Skin of body (tissue), 3 donors: ENCODE measurements around the gene FAM25A. TPM values are rescaled to one million over a fixed set of nuclear protein-coding genes. Genes with fewer than 3 reads are reported as not detected.

ENCODE experiments used
- DNase-seq: peaks from one replicate; lab custom pipeline; 2025; lab: John Stamatoyannopoulos, UW
- small RNA-seq: library from RNA; depleted of rRNA; stranded (forward); fragments of <200 nt; gene quantifications from one replicate; pipeline ENCODE3, GENCODE V24; 2014; ENCODE audit warnings: low replicate concordance
- total RNA-seq: library from RNA; depleted of rRNA; stranded (reverse); fragments of >200 nt; gene quantifications from one replicate; pipeline ENCODE4 v1.2.3, GENCODE V29; 2014

The FAM25A gene
- total RNA-seq, 1 donor from 2014 or later, result 16.3 TPM

GRCh38 chr10:87060280-87060928 is 40.3 kb downstream of the FAM25A start:
- no peak for DNase-seq

GRCh38 chr10:87064651-87065050 is 44.6 kb downstream of the FAM25A start:
- no peak for DNase-seq

GRCh38 chr10:87066178-87066577 is 46.1 kb downstream of the FAM25A start:
- no peak for DNase-seq

- no peak for DNase-seq
Measured at GRCh38 chr10:87066865-87067264, 46.8 kb downstream of the FAM25A start.

GRCh38 chr10:87068281-87068680 is 48.2 kb downstream of the FAM25A start:
- no peak for DNase-seq

- DNase-seq, result no peak
Measured at GRCh38 chr10:87072449-87072848, 52.4 kb downstream of the FAM25A start.

Small RNAs within 50 kb of the gene (small RNA-seq; reads per million reads assigned to genes)
- gene AL136982.5 (not detected), gene BMS1P3 (not detected), gene FAM25A (not detected), gene RNU6-529P (not detected)

Other genes with a start within 250 kb of the FAM25A start
- 20.4 TPM for gene MMRN2, start 62.7 kb upstream of the FAM25A start, total RNA-seq
- gene SNCG, start 61.7 kb upstream of the FAM25A start, total RNA-seq, result 7.1 TPM
- gene ADIRF, start 51.8 kb upstream of the FAM25A start, total RNA-seq, result 69.2 TPM
- 134 TPM for gene GLUD1, start 74.5 kb downstream of the FAM25A start, total RNA-seq
- 37.9 TPM for gene SHLD2, start 74.9 kb downstream of the FAM25A start, total RNA-seq
- gene NUTM2A, start 205.2 kb downstream of the FAM25A start, total RNA-seq, result 0.59 TPM